Measurements from ENCODE around the gene PIGZ. TPM values are rescaled to one million over a fixed set of nuclear protein-coding genes. Genes with fewer than 3 reads are reported as not detected.

Gene PIGZ
- total RNA-seq, 1 donor from 2014 or later = 9.9 TPM

DNA sequence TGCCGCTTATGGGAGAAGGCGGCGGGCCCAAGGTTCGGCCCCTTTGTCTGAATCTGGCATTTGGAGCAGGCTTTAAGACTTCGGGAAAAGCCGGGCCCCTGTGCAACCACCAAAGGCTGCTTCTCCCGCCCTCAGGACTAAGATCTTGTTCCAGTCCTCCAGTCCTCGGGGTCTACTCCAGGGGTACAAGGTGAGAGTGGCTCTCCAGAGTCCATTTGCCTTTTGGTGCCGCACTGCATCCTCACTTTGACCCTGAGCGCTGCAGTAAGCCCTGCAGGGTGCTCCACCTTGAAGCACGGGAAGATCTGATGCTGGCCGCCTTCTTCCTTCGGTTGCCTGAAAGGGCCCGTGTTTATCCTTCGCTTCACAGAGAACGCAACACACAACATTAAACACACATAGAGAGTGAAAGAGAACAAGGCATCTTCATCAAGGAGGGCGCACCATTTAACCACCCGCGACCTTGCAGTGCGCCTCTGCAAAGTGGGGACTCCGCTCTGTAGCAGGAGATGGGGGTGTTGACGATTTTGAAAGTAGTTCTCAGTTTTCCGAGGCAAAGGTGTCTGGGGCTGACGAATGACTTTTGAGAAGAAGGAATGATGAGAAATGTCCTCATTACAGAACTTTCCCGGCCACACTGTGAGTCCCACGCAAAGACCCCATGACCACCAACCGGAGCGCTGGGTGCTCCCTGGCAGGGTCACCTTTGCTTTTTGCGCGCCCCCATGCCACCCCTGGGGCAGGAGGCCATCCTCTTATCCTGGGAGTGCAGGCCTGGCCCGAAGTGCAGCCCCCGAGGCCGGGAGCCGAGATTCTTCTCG, 1.0 kb downstream of the PIGZ start:
- Mint-ChIP-seq H3K27me3 (ENCODE audit: low read depth) (no peaks in the 10 kb centered on the region), H3K4me1 (ENCODE audit: low read depth) (peaks cover 8% of the 10 kb centered on the region), H3K4me3 (ENCODE audit: unreplicated experiment) (peak overlapping the region; percentile 70), H3K36me3 (ENCODE audit: low read depth) (no peaks in the 10 kb centered on the region), H3K9me3 (ENCODE audit: low read depth) (no peaks in the 10 kb centered on the region), H3K27ac (ENCODE audit: unreplicated experiment) (no peak overlapping the region)
- DNase-seq (ENCODE audit: low spot score) = no peak
- TF ChIP-seq CTCF (IDR thresholded peaks at IDR 0.05) = no peak

DNA sequence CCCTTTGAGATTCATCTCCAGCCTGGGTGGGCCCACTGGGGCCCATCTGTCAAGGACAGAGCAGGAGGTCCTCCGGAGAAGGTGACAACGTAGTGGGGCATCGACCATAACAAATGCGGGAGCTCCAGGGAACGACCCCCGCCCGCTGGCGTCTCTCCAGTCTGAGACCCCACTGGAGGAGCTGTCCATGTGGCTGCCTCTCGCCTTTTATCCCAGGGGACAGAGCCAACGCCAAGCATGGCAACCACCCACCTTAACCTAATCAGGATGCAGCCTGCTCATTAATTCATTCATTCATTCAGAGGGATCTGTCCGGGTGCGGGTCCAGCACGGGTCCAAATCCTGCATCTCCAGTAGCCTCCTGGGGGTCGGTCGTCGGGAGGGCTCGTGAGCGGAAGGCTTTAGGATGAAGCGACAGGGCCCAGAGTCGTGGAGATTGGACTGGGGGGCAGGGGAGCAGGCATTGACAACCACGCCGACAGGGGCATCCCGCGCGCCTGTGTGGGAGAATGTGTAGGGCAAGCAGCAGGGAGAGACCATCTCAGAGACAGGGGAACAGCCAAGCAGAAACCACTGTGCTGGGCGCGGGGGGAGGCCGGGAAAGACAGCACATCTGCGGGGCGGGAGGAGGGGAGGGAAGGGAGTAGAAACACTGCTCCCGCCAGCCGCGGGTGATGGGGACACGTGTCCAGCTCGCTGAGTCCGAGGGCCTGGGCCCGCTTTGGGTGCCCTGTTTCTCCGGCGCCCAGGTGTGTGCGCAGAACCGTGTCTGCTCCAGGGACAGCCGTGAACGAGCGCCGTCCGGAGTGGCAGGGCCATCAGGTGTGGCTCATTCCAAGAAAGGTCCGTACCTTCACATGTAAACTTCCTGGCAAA, 1.9 kb downstream of the PIGZ start:
- no peak for TF ChIP-seq CTCF (IDR thresholded peaks at IDR 0.05)
- Mint-ChIP-seq H3K4me1 (ENCODE audit: low read depth) (peaks cover 8% of the 10 kb centered on the region), H3K27me3 (ENCODE audit: low read depth) (no peaks in the 10 kb centered on the region), H3K36me3 (ENCODE audit: low read depth) (peaks cover 1% of the 10 kb centered on the region), H3K9me3 (ENCODE audit: low read depth) (no peaks in the 10 kb centered on the region), H3K27ac (ENCODE audit: unreplicated experiment) (no peak overlapping the region), H3K4me3 (ENCODE audit: unreplicated experiment) (no peak overlapping the region)
- DNase-seq (ENCODE audit: low spot score) = no peak

DNA sequence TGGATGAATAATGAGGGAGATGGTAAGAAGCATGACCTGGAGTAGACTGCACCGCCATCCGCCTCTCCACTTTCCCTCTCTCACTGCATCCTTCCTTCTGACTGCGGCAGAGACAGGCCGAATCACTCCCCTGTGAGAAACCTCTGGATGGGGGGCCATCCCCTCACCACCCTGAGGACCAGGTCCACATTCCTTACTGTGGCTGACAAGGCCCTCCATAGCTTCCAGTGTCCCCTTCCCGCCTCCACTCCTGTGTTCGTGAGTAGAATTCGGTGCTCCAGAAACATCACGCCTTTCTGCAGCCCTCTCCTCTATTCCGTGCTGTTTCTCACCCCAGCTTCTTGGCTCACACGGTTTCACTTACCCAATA, 2.8 kb downstream of the PIGZ start:
- peaks cover 1% of the 10 kb centered on the region for H3K36me3 Mint-ChIP-seq (ENCODE audit: low read depth)
- no peak for DNase-seq (ENCODE audit: low spot score)
- H3K4me3 Mint-ChIP-seq (ENCODE audit: unreplicated experiment) = no peak overlapping the region
- peaks cover 8% of the 10 kb centered on the region for H3K4me1 Mint-ChIP-seq (ENCODE audit: low read depth)
- no peaks in the 10 kb centered on the region for H3K9me3 Mint-ChIP-seq (ENCODE audit: low read depth)
- no peak overlapping the region for H3K27ac Mint-ChIP-seq (ENCODE audit: unreplicated experiment)
- TF ChIP-seq CTCF (IDR thresholded peaks at IDR 0.05) = no peak
- H3K27me3 Mint-ChIP-seq (ENCODE audit: low read depth) = no peaks in the 10 kb centered on the region

- no peak for TF ChIP-seq CTCF (IDR thresholded peaks at IDR 0.05)
- DNase-seq (ENCODE audit: low spot score) = no peak
- peaks cover 1% of the 10 kb centered on the region for H3K36me3 Mint-ChIP-seq (ENCODE audit: low read depth)
- H3K4me3 Mint-ChIP-seq (ENCODE audit: unreplicated experiment) = no peak overlapping the region
- no peaks in the 10 kb centered on the region for H3K27me3 Mint-ChIP-seq (ENCODE audit: low read depth)
- H3K9me3 Mint-ChIP-seq (ENCODE audit: low read depth) = no peaks in the 10 kb centered on the region
- peaks cover 8% of the 10 kb centered on the region for H3K4me1 Mint-ChIP-seq (ENCODE audit: low read depth)
- H3K27ac Mint-ChIP-seq (ENCODE audit: unreplicated experiment) = no peak overlapping the region
Observed at GRCh38 chr3:196965112-196965803, 3.4 kb downstream of the PIGZ start.

GRCh38 chr3:196963631-196963953, 5.0 kb downstream of the PIGZ start:
- no peak overlapping the region for H3K27ac Mint-ChIP-seq (ENCODE audit: unreplicated experiment)
- DNase-seq (ENCODE audit: low spot score) = no peak
- H3K4me3 Mint-ChIP-seq (ENCODE audit: unreplicated experiment) = no peak overlapping the region
- H3K27me3 Mint-ChIP-seq (ENCODE audit: low read depth) = no peaks in the 10 kb centered on the region
- H3K9me3 Mint-ChIP-seq (ENCODE audit: low read depth) = no peaks in the 10 kb centered on the region
- TF ChIP-seq CTCF (IDR thresholded peaks at IDR 0.05) = no peak
- H3K4me1 Mint-ChIP-seq (ENCODE audit: low read depth) = peaks cover 8% of the 10 kb centered on the region
- peaks cover 1% of the 10 kb centered on the region for H3K36me3 Mint-ChIP-seq (ENCODE audit: low read depth)
